UCSD-AML1 (cell line): ENCODE measurements around the gene BMS1.
"Not testable (repeated sequence)": the region's sequence is repeated elsewhere in the genome, so short reads cannot be mapped to it uniquely, and the experiment has no call there.

Source experiments
- DNase-seq: peaks from one replicate; lab custom pipeline; 2025; ENCODE audit not compliant: unreplicated experiment; lab: John Stamatoyannopoulos, UW

Gene BMS1

DNA sequence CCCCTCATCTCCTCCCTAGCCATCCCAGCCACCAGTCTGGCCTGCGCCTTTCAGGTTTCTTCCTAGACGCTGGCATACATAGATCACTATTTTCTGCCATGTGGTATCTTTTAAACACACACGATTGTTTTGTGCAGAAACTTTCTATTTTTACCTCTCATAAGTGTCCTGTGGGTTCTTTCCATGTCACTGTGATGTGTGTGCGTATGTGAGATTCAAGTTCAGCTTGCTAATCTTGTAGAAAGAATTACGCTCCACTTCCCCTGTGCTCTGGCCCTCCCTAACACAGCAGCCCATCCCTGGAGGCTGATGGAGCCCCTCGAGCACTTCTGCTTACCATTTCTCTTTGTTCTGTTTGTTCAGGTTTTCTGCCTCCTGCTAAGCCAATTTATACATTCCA, 80.2 kb downstream of the BMS1 start:
- DNase-seq: not testable (repeated sequence)

DNA sequence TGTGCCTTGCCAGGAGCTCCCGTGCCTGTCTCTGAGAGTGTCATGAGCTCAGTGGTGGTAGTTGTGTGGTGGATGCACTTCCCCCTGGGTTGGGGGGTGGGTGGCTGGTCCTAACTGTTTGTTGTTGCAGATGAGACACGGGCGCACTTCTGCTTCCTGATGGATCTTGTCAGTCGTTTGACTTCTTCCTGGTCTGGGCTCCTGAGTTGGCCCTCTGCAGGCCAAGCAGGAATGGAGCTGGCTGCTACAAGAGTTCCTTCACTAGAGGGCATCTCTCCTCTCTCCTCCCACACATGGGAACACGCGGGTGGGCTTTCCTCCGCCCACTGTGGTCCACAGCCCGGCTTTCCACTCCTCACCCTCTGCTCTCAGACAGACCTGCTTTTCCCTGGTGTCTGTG, 82.0 kb downstream of the BMS1 start:
- DNase-seq: peak; percentile 51

DNA sequence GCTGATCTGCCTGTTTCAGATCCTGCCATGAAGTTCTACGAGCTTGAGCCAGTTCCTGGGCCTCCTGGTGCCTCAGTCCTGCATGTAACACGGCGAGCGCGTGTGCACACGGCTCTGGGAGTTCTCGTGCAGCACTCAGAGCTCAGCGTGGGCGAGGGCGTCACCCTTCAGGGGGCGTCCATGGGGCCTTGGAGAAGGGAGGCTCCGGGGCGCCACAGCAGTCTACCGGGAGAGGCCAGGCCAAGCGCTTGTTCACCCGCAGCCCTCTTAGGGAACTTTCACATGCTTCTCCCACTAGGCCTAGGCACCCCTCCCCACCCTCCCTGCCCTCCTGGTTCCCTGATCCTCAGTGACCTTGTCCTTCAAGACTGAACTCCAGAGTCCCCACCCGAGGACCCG, 83.1 kb downstream of the BMS1 start:
- no peak for DNase-seq

DNA sequence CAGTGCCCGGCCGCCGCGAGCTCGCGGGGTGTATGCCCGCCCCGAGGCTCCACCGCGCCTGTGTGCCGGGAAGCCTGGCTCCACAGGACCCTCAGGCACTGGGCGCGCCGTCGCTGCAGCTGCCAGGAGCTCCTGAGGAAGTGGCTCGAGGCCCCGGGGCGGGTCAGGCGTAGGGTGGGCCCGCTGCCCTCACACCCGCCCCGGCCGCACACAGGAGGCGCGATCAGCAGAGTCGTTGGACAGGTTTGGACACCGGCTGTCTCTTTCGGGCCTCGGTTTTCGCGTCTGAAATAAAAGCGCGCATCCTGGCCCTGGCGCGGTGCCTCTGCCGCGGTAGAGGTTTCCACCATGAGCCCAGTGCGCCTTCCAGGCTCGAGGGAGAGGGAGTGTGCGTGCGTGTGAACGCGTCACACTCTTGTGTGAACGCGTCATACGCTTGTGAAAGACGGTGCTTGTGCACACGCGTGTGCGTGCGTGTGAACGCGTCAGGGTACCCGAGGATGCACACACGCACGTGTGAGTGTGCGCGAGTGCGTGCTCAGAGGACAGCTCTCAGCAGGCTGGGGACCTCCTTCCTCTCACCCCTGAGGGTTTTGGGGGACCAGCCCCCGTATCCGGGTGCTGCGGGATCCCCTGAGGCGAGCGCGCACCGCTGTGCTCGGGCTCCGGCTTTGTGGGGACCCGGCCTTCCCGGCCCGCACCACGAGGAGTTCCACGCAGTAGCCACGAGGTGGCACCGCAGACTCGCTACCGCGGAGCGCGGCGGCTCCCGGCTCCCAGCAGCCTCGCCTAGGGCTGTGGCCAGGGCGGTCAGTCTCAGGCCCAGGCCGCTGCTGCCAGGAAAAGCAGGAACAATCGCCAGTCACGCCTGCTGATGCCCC, 83.8 kb downstream of the BMS1 start:
- DNase-seq: peak; percentile 73

DNA sequence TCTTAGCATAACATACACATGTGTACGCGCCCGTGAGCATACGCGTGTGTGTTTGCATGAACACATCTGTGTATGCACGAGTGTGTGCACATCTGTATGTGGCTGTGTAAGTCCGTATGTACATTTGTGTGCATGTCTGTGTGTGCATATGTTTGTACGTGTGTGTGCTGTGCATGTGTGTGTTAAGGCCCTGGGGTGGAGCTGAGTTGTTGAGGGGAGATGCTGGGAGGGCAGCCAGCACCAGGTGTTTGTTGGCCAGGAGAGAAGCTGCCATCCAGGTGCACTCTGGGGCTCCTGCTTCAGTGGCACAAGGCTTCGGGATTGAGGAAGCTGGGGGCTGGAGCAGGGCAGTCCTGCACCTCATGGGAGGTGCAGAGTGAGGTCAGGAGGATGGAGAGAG, 85.0 kb downstream of the BMS1 start:
- no peak for DNase-seq

- no peak for DNase-seq
Observed at GRCh38 chr10:42868530-42868929, 85.9 kb downstream of the BMS1 start.

DNA sequence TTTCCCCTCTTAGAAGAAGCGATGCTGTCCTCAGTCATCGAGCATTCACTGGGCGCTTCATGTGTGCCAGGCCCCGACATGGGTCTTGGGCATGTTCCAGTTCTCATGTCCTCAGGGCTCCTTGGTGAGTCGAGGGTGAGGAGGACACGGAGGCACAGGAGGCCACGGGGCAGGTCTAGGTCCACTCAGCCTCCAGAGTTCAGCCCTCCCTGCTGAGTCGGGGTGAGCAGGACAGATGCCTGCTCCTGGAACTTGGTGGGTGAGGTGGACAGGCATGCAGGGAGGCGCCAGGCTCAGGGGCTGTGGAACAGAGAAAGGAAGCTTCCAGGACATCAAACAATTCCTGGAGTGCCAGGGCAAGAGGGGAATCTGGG, 87.4 kb downstream of the BMS1 start:
- DNase-seq: no peak

GRCh38 chr10:42871138-42871641, 88.6 kb downstream of the BMS1 start:
- not testable (repeated sequence) for DNase-seq

- DNase-seq: no peak
Observed at GRCh38 chr10:42871823-42872222, 89.2 kb downstream of the BMS1 start.

DNA sequence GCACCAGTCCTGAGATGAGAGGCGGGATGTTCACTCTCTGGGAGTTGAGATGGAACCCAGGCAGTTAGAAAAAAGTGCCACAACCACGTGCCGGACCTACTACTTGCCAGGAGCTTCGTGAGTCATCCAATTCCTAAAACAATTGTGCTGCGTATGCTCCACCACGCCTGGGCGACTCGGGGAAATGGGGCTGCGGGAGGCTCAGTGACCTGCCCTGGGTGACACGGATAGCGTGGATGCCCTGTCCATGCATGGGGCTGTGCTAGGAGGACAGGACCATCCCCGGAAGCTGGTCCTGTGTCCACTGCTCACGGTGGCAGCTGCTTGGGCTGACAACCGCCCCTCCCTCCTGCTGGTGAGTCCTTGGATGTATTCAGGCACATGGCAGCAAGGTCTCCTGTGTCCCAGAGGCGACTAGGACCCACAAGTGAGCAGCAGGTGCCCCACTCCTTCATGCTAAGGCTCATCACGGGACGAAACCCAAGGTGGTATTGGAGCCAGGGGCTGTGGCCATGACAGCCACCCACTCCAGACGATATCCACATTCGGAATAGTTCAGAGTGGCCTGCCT, 90.4 kb downstream of the BMS1 start:
- DNase-seq: no peak

- DNase-seq: no peak
Observed at GRCh38 chr10:42874713-42875387, 92.3 kb downstream of the BMS1 start.

DNA sequence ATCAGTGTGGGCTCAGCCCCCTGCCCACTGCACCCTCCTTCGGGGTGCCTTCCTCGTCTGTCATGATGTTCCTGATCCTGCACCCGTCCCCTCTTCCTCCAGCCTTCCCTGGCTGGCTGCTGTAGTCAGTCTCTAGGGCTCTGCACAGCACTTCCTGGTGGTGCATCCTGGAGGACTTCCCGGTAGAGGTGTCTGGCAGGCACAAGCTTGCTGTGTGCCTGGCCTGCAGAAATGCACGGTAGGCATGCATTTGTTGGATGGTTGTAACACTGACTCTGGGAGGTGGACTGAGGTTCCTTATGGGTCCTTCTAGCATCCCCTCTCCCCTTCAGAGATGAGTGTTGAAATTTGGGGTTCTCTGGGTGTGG, 92.8 kb downstream of the BMS1 start:
- DNase-seq: no peak

DNA sequence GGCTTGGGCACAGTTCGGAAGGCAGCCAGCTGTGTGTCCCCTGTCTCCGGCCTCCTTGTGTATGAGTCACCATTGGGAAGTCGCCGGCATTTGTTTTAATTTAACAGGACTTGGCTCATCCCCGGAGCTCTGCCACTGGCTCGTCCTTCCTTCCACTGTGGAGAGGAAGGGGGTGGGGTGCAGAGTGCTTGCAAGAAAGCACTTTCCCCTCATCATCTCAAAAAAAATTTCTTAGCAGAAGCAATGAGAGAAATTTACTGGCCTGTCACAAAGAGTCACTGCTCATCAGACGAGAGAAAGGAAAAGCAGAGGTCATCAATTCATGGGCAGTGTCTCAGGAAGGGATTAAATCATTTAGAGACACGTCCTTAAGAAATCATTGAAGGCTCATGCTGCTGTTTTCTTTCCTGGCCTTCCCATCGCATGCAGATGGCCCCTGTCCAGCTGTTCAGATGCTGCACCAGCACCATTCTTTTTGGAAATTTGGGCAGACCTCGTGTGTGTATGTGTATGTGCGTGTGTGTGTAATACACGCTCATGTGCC, 93.3 kb downstream of the BMS1 start:
- no peak for DNase-seq

DNA sequence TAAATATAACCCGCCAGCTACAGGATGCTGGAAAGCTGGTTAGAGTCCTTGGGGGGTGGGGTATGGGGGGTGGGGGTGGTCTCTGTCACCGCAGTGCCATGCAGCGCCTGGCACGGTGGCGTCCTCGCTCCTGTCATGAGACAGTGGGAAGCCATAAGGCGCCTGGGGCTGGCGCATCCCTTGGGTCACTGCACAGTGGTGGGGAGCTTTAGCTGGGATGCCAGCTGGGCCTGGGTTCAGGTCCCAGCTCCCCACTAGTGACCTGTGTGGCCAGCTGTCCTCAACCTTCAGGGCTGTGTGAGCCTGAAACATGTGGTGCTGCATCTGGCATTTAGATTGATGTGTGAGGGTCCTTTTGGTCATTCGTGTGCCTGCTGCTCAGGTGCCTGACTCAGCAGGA, 93.9 kb downstream of the BMS1 start:
- DNase-seq: no peak

GRCh38 chr10:42876945-42877344, 94.3 kb downstream of the BMS1 start:
- DNase-seq: no peak

GRCh38 chr10:42877496-42878030, 95.0 kb downstream of the BMS1 start:
- DNase-seq: no peak

GRCh38 chr10:42878134-42878820, 95.7 kb downstream of the BMS1 start:
- no peak for DNase-seq

DNA sequence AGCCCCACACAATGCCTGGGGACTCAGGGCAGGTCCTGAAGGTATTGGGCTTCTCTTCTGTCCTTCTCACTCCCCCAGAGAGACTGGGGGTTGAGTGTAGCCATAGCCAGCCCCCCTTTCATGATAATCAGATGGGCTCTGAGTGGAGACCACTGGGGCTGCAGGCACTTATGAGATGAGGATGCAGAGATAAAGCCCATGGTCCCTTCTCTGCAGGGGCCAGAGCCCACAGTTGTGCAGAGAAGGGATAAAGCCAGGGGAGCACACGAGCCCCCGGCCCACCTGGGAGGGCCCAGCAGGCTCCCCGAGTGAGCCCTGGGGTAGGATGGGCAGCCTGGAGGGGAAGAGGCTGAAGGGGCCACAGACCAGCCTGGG, 96.2 kb downstream of the BMS1 start:
- no peak for DNase-seq

- DNase-seq: no peak
Observed at GRCh38 chr10:42879380-42880254, 97.0 kb downstream of the BMS1 start.

- no peak for DNase-seq
Observed at GRCh38 chr10:42880255-42880620, 97.6 kb downstream of the BMS1 start.
